Nephron progenitor cell (in vitro differentiated cells): ENCODE measurements around the gene EZH2.

Experiments
- DNase-seq: peaks from one replicate; pipeline ENCODE4 v3.0.0; 2021
- H3K27ac Mint-ChIP-seq: 2 replicates; pipeline ENCODE4 v1.8.0; 2021; ENCODE audit warnings: mild to moderate bottlenecking, moderate library complexity, mixed read lengths
- H3K27me3 Mint-ChIP-seq: 2 replicates; pipeline ENCODE4 v1.8.0; 2021; ENCODE audit warnings: mild to moderate bottlenecking, low read depth, mixed read lengths; ENCODE audit not compliant: poor library complexity
- H3K36me3 Mint-ChIP-seq: 2 replicates; pipeline ENCODE4 v1.8.0; 2021; ENCODE audit warnings: low read depth, mixed read lengths
- H3K4me1 Mint-ChIP-seq: 2 replicates; pipeline ENCODE4 v1.8.0; 2021; ENCODE audit warnings: mixed read lengths
- H3K4me3 Mint-ChIP-seq: 2 replicates; pipeline ENCODE4 v1.8.0; 2021; ENCODE audit warnings: mild to moderate bottlenecking, moderate library complexity, mixed read lengths
- H3K9me3 Mint-ChIP-seq: 2 replicates; pipeline ENCODE4 v1.8.0; 2021; ENCODE audit warnings: mild to moderate bottlenecking, moderate library complexity, mixed read lengths
- TF ChIP-seq, protein P1 (sequence below): fragments of 200-600 bp; sonication (generic); IDR thresholded peaks from 2 replicates; pipeline ENCODE4 v1.5.0; 2021; ENCODE audit warnings: antibody characterized with exemption

EZH2 gene

DNA sequence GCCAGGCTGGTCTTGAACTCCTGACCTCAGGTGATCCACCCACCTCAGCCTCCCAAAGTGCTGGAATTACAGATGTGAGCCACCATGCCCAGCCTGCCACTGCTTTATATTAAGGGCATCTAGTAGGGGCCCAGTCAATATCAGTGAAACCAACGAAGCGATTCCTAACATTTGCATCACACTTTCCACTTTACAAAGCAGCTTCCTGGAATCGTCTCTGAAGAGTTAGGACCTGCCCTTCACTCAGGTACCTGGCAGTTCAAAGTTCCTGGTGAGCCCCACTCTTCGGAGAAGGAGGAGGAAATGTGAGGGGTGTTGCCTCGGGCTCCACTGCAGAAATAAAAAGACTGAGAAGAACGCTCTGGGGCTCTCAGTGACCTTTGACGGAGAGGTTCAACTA is 31.1 kb upstream of the EZH2 start:
- TF ChIP-seq, protein P1, sequence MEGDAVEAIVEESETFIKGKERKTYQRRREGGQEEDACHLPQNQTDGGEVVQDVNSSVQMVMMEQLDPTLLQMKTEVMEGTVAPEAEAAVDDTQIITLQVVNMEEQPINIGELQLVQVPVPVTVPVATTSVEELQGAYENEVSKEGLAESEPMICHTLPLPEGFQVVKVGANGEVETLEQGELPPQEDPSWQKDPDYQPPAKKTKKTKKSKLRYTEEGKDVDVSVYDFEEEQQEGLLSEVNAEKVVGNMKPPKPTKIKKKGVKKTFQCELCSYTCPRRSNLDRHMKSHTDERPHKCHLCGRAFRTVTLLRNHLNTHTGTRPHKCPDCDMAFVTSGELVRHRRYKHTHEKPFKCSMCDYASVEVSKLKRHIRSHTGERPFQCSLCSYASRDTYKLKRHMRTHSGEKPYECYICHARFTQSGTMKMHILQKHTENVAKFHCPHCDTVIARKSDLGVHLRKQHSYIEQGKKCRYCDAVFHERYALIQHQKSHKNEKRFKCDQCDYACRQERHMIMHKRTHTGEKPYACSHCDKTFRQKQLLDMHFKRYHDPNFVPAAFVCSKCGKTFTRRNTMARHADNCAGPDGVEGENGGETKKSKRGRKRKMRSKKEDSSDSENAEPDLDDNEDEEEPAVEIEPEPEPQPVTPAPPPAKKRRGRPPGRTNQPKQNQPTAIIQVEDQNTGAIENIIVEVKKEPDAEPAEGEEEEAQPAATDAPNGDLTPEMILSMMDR, result no peak
- Mint-ChIP-seq H3K9me3 (no peaks in the 10 kb centered on the region), H3K27me3 (peaks cover 13% of the 10 kb centered on the region), H3K4me1 (peaks cover 11% of the 10 kb centered on the region), H3K36me3 (no peaks in the 10 kb centered on the region), H3K4me3 (no peak overlapping the region), H3K27ac (no peak overlapping the region)
- no peak for DNase-seq

DNA sequence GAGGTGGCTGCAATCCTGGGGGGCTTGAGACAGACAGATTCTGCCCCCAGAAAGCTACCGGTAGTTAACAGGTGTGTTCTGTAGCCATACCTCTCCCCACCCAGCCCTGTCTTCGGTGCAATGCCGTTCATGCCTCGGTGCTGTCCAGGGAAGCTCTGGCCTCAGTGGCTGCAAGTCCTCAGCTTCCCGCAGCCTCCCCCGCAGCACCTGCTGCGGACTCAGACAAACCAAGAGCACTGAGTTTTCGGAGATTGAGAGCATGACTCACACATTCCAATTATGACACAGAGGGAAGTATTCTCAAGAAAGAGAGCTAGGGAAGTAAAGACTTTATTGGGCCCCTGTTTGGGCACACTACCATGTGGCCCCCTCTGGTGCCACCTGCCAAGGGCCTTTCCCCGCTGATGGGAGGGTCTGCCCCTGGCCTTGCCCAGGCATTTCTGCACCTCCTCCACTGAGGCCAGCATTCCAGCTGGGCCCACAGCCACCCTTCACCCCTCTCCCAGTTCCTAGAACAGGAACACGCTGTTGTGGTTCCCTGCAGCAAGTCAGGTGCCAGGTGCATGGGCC is 30.2 kb upstream of the EZH2 start:
- peak overlapping the region; percentile 61 for H3K27ac Mint-ChIP-seq
- no peak overlapping the region for H3K4me3 Mint-ChIP-seq
- no peaks in the 10 kb centered on the region for H3K9me3 Mint-ChIP-seq
- TF ChIP-seq, protein P1, result no peak
- H3K27me3 Mint-ChIP-seq, result peaks cover 16% of the 10 kb centered on the region
- H3K4me1 Mint-ChIP-seq, result peaks cover 15% of the 10 kb centered on the region
- no peaks in the 10 kb centered on the region for H3K36me3 Mint-ChIP-seq
- DNase-seq, result no peak

DNA sequence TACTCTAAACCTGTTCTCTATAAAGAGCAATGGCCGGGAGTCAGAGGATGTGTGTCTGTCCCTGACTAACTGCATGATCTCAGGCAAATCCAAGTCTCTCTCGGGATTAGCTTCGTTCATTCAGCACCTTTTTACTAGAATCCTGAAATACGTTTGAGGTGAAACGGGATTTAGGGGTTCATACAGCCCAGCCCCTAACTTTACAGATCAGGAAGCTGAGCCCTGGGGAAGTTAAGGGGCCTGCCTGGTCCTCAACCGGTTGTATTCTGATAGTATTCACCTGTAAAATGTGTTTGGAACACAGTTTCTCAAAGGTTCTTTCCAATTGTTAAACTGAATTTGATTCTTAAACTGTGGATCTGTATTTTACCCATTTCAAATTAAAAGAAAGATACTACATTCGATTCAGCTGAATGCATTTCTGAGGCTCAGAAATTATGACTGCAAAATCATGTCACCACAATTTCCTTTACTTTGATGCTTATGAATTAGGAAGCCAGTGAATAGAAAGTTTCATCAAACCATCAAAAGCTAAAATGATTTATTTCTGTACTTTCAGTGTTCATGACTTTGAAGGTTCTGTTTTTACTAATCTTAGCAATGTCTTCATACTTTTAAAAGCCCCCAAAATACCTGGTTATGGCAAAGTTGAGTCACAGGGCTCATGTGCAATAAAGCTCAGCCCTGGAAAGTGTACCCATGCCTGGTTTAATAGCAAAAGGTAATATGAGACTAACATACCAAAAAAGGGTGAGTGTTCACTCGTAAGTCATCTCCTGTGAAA is 28.9 kb upstream of the EZH2 start:
- Mint-ChIP-seq H3K27ac (no peak overlapping the region), H3K4me3 (no peak overlapping the region), H3K36me3 (no peaks in the 10 kb centered on the region), H3K27me3 (peaks cover 27% of the 10 kb centered on the region), H3K9me3 (no peaks in the 10 kb centered on the region), H3K4me1 (peaks cover 21% of the 10 kb centered on the region)
- no peak for DNase-seq
- TF ChIP-seq, protein P1, result no peak

DNA sequence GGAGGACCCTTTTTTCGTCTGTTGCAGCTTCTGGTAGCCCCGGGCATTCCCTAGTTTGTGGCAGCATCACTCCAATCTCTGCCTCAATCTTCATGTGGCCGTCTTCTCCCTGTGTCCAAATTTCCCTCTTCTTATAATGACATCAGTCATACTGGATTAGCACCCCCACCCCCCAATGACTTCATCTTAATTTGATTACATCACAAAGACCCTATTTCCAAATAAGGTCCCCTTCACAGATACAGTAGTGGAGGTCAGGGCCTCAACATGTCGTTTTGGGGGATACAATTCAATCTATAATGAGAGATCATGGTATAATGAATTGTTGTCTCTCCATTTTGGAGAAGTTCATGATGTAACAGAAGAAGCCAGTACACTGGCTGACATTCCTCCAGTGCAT is 28.1 kb upstream of the EZH2 start:
- Mint-ChIP-seq H3K4me3 (no peak overlapping the region), H3K9me3 (no peaks in the 10 kb centered on the region), H3K27ac (no peak overlapping the region), H3K36me3 (no peaks in the 10 kb centered on the region), H3K4me1 (peaks cover 21% of the 10 kb centered on the region), H3K27me3 (peaks cover 30% of the 10 kb centered on the region)
- TF ChIP-seq, protein P1, result no peak
- DNase-seq, result no peak

DNA sequence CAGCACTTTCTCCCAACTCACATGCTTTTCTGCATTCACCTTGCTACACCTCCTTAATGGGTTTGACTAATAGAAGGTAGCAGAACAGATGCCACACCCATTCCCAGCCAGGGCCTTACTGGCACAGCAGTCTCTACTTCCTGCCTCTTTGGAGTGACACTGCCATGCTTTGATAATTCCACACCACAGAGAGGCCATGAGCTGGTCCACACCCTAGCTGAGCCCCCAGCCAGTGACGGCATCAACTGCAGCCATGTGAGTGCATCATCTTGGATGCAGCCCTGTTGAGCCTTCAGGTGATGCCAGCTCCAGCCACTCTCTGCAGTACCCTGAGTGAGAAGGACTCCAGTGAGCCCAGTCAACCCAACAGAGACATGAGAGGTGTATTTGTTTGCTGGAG is 27.5 kb upstream of the EZH2 start:
- no peak overlapping the region for H3K27ac Mint-ChIP-seq
- no peak overlapping the region for H3K4me3 Mint-ChIP-seq
- no peaks in the 10 kb centered on the region for H3K9me3 Mint-ChIP-seq
- DNase-seq, result no peak
- H3K36me3 Mint-ChIP-seq, result no peaks in the 10 kb centered on the region
- TF ChIP-seq, protein P1, result no peak
- H3K27me3 Mint-ChIP-seq, result peaks cover 30% of the 10 kb centered on the region
- peaks cover 21% of the 10 kb centered on the region for H3K4me1 Mint-ChIP-seq

DNA sequence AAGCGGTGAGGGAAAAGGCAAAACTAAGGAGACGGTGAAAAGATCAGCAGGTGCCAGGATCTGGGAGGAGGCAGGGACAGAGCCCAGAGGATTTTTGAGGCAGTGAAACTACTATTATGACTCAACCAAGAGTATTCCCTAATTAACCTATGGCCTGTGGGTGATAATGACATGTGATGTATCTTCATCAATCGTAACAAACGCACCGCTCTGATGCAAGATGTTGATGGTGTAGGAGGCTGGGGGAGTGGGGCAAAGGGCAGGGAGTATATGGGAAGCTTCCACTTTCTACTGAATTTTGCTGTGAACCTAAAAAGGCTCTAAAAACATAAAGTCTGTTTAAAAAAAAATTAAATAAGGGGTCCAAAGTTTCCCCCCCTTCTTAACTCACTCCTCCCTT is 25.5 kb upstream of the EZH2 start:
- H3K4me1 Mint-ChIP-seq, result peaks cover 34% of the 10 kb centered on the region
- H3K27me3 Mint-ChIP-seq, result peaks cover 35% of the 10 kb centered on the region
- no peaks in the 10 kb centered on the region for H3K36me3 Mint-ChIP-seq
- DNase-seq, result no peak
- H3K27ac Mint-ChIP-seq, result no peak overlapping the region
- no peak overlapping the region for H3K4me3 Mint-ChIP-seq
- H3K9me3 Mint-ChIP-seq, result no peaks in the 10 kb centered on the region
- TF ChIP-seq, protein P1, result no peak
